Ureter (tissue), 1 donor: ENCODE data around the gene RTN4RL1. TPM values are rescaled to one million over a fixed set of nuclear protein-coding genes. Genes with fewer than 3 reads are reported as not detected.

Experiments used
- DNase-seq: peaks from one replicate; pipeline ENCODE4 v3.0.0-alpha.2; 2020; ENCODE audit warnings: low spot score
- total RNA-seq: library from RNA; stranded (reverse); gene quantifications from one replicate; pipeline ENCODE4 v1.2.4, GENCODE V29; 2023
- donor health status: DM: yes; HTN: yes; CAD: no.

Gene RTN4RL1
- total RNA-seq, 1 donor from 2014 or later = 6.7 TPM

GRCh38 chr17:2059547-2060384, 34.6 kb upstream of the RTN4RL1 start:
- no peak for DNase-seq

GRCh38 chr17:2058586-2059546, 33.7 kb upstream of the RTN4RL1 start:
- no peak for DNase-seq

GRCh38 chr17:2057760-2058585, 32.8 kb upstream of the RTN4RL1 start:
- no peak for DNase-seq

- DNase-seq = no peak
Measured at GRCh38 chr17:2057175-2057759, 32.1 kb upstream of the RTN4RL1 start.

- DNase-seq = no peak
Measured at GRCh38 chr17:2056206-2057174, 31.4 kb upstream of the RTN4RL1 start.

GRCh38 chr17:2055292-2056205, 30.4 kb upstream of the RTN4RL1 start:
- no peak for DNase-seq

GRCh38 chr17:2054512-2055291, 29.6 kb upstream of the RTN4RL1 start, which contains the start of gene HIC1:
TSS of gene HIC1 (plus strand) at chr17:2055103. CDS start at chr17:2056691, 1,588 bp downstream.
- DNase-seq = peak; percentile 83

GRCh38 chr17:2054262-2054511, 29.1 kb upstream of the RTN4RL1 start:
- no peak for DNase-seq

GRCh38 chr17:2053380-2054261, 28.5 kb upstream of the RTN4RL1 start:
- DNase-seq = peak; percentile 83

GRCh38 chr17:2051933-2052559, 26.9 kb upstream of the RTN4RL1 start:
- DNase-seq = peak; percentile 44

- no peak for DNase-seq
Measured at GRCh38 chr17:2051061-2051932, 26.2 kb upstream of the RTN4RL1 start.

GRCh38 chr17:2050300-2051060, 25.3 kb upstream of the RTN4RL1 start:
- peak; percentile 74 for DNase-seq

GRCh38 chr17:2049333-2050299, 24.5 kb upstream of the RTN4RL1 start:
- peak; percentile 88 for DNase-seq

GRCh38 chr17:2048805-2049204, 23.7 kb upstream of the RTN4RL1 start:
- peak; percentile 42 for DNase-seq
